Upper lobe of right lung (tissue), 1 donor: ENCODE results near the gene A4GALT. TPM values are rescaled to one million over a fixed set of nuclear protein-coding genes. Genes with fewer than 3 reads are reported as not detected.
A peak's percentile ranks its signal among the peaks of the same experiment; 100 is the strongest.

Source experiments
- ATAC-seq: fragments of 200-7000 bp; cut with Tn5 transposase; one replicate; pipeline ENCODE4 v1.9.1; 2020; ENCODE audit warnings: mild to moderate bottlenecking, moderate library complexity
- DNase-seq: peaks from one replicate; pipeline ENCODE4 v3.0.0-alpha.2; 2020
- H3K27ac ChIP-seq: fragments of 200-600 bp; one replicate; pipeline ENCODE4 v1.8.0; 2022
- H3K27me3 ChIP-seq: fragments of 200-600 bp; one replicate; pipeline ENCODE4 v1.8.0; 2022; ENCODE audit warnings: mild to moderate bottlenecking
- H3K36me3 ChIP-seq: fragments of 200-600 bp; one replicate; pipeline ENCODE4 v1.8.0; 2022
- H3K4me1 ChIP-seq: fragments of 200-600 bp; one replicate; pipeline ENCODE4 v1.8.0; 2022
- H3K4me3 ChIP-seq: fragments of 200-600 bp; one replicate; pipeline ENCODE4 v1.8.0; 2022; ENCODE audit warnings: mild to moderate bottlenecking
- H3K9me3 ChIP-seq: fragments of 200-600 bp; one replicate; pipeline ENCODE4 v1.8.0; 2022
- CTCF ChIP-seq: fragments of 200-600 bp; IDR thresholded peaks from one replicate; pipeline ENCODE4 v1.8.0; 2022; ENCODE audit warnings: antibody characterized with exemption
- intact Hi-C: fragments of 100-400 bp; cut with DNase I; formaldehyde crosslinking; loops from one replicate; pipeline ENCODE4 v1.11.0; 2022
- total RNA-seq: library from RNA; stranded (reverse); fragmentation: NEBNext Ultra II Directional; extraction: Animal tissue kit (Norgen Biotek cat#: 25700); gene quantifications from one replicate; pipeline ENCODE4 v1.2.1, GENCODE V29; 2021
- donor health status: DM: no; HTN: yes; CAD: no; lungs with severe emphysema.

Gene A4GALT
- total RNA-seq, 1 donor from 2014 or later = 25.7 TPM

DNA sequence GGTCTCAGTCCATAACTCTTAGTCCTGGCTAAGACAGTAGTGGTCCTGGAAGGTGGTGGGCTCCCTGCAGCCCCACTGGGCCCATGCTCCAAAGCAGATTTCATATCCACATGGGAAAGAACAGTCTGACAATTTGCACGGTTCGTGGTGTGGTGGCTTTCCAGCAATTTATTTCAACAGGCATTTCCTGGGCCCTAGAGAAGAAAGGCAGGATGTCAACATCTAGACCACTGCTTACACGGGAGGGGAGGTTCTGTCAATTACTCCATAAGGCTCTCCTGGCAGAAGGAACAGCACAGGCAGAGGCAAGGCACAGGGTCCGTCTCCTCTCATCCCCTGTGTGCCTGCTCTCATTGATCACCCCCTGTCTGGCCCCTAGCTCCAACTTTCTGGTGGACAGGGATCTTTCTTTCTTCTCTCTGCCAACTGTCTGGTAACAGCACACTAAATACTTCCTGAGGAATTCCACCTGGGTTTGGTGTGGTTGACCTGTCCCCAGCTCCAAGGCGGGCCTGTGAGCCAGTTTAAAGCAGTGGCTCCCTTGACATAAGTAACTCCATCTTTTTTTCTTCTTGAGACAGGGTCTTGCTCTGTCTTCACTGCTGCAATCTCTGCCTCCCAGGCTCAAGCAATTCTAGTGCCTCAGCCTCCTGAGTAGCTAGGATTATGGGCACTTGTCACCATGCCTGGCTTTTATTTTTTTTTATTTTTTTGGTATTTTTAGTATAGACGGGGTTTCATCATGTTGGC, 5.1 kb upstream of the A4GALT start:
- Histone ChIP-seq H3K27me3 (peaks cover 6% of the 10 kb centered on the region), H3K27ac (no peak overlapping the region), H3K4me1 (peaks cover 8% of the 10 kb centered on the region), H3K4me3 (no peak overlapping the region), H3K36me3 (no peaks in the 10 kb centered on the region), H3K9me3 (no peaks in the 10 kb centered on the region)
- no peak for ATAC-seq
- TF ChIP-seq CTCF = no peak
- intact Hi-C loops = no loop called here
- DNase-seq = no peak

DNA sequence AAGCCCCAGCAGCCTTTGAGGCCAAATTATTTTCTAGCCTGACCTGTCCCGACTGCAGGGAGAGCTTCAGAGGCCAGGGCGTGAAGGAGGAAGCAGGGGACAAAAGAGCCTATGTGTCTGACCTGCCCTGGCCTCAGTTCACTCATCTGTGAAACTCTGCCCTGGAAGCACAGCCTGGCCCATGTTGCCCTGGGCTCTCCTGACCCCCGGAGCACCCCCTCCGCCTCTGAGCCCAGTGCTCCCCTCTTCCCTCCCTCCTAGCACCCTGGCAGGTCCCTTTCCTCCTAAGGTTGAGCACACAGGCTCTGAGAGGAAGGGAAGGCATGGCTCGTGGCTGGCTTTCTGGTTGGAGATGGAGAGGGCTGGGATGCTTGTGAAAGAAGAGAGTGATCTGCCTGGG, 3.4 kb upstream of the A4GALT start:
- no peaks in the 10 kb centered on the region for H3K36me3 ChIP-seq
- H3K27me3 ChIP-seq = peaks cover 14% of the 10 kb centered on the region
- ATAC-seq (no peak), DNase-seq (no peak)
- intact Hi-C loops = no loop called here
- H3K4me1 ChIP-seq = peaks cover 12% of the 10 kb centered on the region
- no peak overlapping the region for H3K4me3 ChIP-seq
- no peak for TF ChIP-seq CTCF
- no peaks in the 10 kb centered on the region for H3K9me3 ChIP-seq
- H3K27ac ChIP-seq = no peak overlapping the region

GRCh38 chr22:42721045-42721434, 370 bp upstream of the A4GALT start:
- no peak for ATAC-seq
- intact Hi-C loops = no loop called here
- peaks cover 14% of the 10 kb centered on the region for H3K27me3 ChIP-seq

DNA sequence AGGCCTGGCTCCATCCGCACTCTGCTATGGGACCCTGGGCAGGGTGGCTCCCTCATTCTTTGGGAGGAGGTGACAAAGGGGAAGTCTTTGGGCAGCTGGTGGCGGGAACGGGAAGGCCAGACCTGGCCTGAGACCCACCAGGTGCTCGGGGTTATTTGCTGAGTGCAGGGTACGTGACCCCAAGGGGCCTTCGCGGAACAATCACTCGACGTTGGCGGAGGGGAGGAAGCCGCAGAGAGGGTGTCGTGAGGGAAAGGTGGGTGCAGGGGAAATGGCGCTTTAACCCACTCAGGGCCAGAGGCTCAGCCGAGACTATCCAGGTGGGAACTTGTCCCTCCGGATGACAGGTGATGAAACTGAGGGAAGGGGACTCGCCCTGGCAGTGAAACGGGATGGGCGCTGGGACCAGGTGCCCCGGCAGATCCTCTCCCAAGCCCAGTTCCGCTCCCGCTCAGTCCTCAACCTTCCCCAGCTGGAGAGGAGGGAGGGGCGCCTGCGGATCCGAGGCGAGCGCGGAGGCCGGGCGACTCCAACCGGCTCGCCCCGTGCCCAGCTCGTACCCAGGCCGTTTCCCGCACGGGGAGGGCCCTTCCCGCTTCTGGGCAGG, 911 bp downstream of the A4GALT start:
- peak; percentile 55 for ATAC-seq
- Histone ChIP-seq H3K27ac (peak overlapping the region; percentile 82), H3K4me1 (peaks cover 8% of the 10 kb centered on the region), H3K9me3 (no peaks in the 10 kb centered on the region), H3K36me3 (no peaks in the 10 kb centered on the region), H3K4me3 (peak overlapping the region; percentile 72), H3K27me3 (peaks cover 14% of the 10 kb centered on the region)
- TF ChIP-seq CTCF = no peak
- intact Hi-C loops = loop anchor here (10.0 kb wide), 1 partner anchor 65 kb away; no protein-coding TSS in a partner anchor
- DNase-seq = no peak

More at GRCh38 chr22:42721045-42721434, 370 bp upstream of the A4GALT start:
- Histone ChIP-seq H3K9me3 (no peaks in the 10 kb centered on the region), H3K36me3 (no peaks in the 10 kb centered on the region), H3K4me3 (peak overlapping the region; percentile 72), H3K27ac (peak overlapping the region; percentile 42), H3K4me1 (peaks cover 8% of the 10 kb centered on the region)
- DNase-seq = no peak
- no peak for TF ChIP-seq CTCF

DNA sequence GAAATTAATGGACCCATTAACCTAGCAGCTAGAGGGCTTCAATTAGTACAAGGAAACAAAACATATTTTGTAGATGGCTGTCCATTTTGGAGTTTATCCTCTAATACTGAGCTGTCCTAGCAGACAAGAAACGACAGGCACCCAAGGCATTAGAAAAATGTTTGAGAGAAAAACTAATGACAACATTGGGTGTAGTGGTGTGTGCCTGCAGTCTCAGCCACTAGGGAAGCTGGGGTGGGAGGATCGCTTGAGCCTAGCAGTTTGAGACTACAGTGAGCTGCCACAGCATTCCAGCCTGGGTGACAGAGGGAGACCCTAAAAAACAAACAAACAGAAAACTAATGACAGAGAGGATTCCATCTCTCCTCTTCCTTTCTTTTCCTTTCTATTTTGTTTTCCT, 1.5 kb downstream of the A4GALT start:
- Histone ChIP-seq H3K4me1 (peaks cover 8% of the 10 kb centered on the region), H3K4me3 (peak overlapping the region; percentile 72)
- no peak for ATAC-seq

More for the DNA sequence above, 1.5 kb downstream of the A4GALT start:
- DNase-seq = no peak
- Histone ChIP-seq H3K36me3 (no peaks in the 10 kb centered on the region), H3K9me3 (no peaks in the 10 kb centered on the region), H3K27ac (peak overlapping the region; percentile 82), H3K27me3 (peaks cover 14% of the 10 kb centered on the region)
- peak; percentile 5 for TF ChIP-seq CTCF
- intact Hi-C loops = loop anchor here (10.0 kb wide), 1 partner anchor 64 kb away; no protein-coding TSS in a partner anchor
